GM19395 (cell line): ENCODE data around the gene CTR9.

Experiments
- ATAC-seq: cut with Tn5 transposase; IDR thresholded peaks from one replicate; pipeline ENCODE4 v1.9.1; 2021; ENCODE audit warnings: mild to moderate bottlenecking, moderate library complexity; ENCODE audit not compliant: unreplicated experiment

Gene CTR9

DNA sequence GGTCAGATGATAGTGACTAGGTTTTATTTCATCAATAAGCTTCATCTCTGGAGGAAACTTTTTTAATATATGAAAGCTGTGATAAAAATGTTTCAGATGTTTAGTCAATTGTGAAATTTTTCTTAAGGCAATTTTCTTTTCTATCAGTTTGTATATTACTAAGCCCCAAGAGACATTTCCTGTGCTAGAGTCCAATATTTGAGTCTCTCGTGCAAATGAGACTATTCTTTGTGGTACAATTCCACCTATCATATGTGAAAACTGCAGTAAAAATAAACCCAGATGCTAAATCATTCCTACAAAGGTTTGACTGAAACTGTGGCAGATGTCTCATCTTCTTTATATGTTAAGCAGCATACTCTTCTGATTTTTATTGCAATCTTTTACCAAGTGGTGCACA is 28.0 kb downstream of the CTR9 start:
- no peak for ATAC-seq

DNA sequence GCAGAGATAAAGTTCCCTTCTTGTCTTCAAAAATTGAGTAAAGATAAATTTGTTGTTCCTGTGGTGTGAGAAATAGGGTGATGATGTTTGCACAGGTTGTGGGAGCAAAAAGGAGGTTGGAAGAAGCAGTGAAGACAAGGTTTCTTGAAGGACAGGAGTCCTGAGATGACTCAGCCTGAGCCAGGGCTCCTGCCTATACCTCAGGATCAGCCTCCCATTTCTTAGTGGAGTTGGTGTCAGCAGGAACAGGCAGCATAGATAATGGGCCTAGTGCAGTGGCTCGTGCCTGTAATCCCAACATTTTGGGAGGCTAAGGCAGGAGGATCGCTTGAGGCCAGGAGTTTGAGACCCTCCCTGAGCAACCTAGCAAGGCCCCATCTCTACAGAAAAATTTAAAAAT is 29.0 kb downstream of the CTR9 start:
- no peak for ATAC-seq

DNA sequence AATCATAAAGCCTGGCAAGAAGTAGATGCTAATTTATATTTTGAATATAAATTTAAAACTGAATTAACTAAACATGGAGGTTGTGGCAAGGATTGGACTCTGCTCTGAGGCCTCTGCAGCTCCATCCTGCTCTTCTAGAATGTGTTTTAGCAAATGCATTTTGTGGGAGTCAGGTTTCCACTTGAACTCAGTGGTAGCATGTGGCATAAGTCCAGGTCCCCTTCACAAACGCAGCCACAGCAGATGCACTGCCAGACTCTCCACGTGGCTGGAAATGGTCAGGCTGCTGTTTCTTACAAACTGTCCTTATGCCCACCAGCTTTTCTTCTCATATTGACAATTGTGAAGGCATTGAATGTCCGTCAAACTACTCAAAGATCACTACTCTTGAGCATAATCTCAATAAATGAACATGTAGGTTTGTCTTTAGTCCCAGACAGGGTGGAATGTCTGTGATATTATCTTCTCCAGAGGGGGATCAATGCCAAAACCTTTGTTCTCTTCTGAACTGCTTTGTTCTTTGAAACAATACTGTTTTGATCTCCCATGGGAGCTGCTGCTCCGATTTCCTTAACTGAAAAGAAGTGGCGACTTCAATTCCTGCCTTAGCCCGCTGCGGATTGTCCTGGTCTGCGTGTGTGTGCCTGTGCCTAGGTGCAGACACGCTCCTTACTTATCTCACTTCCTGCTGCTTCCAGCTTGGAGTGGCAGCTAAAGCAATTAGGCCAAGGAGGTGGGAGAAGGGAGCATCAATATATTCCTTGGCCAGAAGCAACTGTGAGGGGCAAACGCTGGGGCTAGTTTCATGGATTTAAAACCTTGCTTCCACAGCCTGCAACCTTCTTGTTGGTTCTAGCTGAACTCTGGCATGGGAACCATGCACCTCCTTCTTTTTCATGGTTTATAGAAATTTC is 33.4 kb downstream of the CTR9 start:
- ATAC-seq, result no peak

DNA sequence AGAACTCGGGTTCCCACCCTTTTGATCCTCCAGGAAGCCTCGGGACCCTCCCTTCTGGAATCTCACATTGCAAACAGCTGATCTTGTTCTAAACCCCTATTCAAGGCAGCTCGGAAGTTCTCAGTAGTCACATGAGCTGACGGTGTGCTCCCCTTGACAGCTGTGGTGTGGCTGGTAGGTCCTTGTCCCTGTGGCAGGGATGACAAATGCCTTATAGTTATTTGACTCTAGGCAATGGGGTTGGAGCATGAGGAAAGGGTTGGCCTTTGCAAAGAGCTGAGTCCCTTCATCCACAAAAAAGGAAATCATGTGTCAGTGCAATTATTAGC is 34.1 kb downstream of the CTR9 start:
- no peak for ATAC-seq

DNA sequence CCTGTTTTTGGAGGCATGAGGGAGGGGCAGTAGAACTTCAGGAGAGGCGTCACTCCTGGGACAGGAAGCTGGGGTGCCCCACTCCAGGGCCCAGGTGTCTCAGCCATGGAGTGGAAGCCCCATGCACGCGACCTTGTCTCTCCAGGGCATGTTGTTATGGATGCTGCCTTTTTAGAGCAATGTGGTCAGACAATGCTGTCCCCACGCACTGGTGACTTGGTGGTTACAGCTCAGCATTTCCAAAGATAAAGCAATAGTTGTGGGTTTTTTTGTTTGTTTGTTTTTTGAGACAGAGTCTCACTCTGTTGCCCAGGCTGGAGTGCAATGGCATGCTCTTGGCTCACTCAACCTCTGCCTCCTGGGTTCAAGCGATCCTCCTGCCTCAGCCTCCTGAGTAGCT is 35.4 kb downstream of the CTR9 start:
- ATAC-seq, result no peak

DNA sequence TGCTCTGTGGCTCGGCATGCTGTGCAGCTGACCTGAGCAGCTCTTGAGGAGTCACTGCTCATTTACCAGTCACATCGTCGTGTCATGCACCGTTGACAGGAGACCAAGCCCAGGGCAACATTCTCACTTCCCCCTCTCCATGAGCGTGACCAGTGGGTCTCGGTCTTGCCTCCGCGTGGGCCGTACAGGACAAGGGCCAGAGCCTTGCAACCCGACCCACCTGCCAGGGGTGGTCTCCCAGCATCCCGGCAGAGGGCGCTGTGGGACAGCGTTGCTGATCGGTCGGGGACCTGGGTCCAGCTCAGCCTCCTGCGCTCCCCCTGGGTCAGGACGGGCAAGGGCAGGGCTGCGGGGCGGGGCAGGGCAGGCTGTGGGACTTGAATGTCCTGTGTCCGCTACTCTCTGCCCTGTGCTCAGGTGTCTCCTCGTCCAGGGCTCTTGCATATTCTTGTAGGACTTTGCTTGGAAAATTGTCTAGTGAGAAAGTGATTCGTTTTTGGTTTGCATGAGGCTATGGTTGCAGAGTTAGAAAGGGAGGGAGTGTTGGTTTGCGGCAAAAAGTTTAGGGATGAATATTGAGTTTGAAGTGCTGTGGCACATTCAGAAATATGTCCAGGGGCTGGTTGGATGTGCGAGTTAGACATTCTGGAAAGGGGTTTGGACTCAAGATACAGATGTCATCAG is 41.5 kb downstream of the CTR9 start:
- ATAC-seq, result peak; percentile 89

DNA sequence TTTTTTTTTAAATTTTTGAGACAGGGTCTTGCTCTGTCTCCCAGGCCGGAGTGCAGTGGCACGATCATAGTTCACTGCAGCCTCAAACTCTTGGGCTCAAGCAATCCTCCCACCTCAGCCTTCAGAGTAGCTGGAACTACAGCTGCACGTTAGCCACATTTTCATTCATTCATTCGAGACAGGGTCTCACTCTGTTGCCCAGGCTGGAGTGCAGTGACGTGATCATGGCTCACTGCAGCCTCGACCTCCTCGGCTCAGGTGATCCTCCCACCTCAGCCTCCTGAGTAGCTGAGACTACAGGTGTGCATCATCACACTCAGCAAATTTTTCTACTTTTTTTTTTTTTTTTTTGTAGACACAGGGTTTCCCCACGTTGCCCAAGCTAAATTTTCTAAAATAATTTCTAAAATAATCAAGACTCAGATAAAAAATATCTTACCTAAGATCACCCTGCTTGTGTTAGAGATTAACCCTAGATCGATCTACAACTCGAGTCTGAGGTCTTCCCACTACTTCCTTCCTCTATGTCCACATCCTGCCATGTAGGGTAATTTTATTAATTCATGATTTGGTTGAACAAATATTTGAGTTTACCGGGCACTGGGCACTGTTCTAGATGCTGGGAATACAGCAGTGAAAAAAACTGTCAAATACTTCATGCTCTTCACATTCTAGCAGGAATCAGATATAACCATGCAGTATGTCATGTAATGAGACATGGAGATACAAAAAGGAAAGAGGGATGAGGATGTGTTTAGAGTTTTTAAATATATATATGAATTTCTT is 42.6 kb downstream of the CTR9 start:
- no peak for ATAC-seq

DNA sequence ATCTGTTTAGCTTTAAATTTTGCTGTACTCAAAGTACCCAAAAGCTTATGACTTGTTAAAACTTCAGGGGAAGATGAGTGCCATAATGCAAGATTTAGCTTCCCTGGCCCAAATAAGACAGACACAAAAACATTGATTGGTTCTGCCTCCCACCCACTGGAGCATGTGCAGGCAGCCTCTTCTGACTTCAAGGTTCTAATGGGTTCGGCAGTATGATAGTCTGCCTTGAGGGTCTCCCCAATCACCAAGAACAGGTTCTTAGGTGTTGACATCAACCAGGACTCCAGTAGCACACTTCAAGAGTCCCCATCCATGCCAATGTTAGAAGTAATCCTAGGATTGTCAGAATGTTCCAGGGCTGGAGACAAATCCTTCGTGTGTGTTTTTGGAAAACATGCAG is 45.1 kb downstream of the CTR9 start:
- ATAC-seq, result no peak

DNA sequence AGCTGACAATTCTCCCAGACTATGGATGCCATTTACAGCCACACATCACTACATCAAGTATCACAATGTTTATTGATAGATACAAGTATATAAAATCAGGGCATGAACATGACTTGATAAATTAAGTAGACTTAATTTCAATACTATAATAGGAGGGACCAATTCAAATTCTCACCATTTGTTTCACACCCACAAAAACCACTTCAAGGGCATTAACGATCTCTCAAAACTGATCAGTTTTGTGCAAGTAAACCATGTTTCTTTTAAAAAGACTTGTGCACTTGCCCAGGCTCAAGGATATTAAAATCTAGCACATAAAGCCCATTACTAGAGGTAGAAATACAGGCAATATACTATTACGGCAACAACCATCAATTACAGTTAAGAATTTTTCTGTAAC is 46.0 kb downstream of the CTR9 start:
- no peak for ATAC-seq

DNA sequence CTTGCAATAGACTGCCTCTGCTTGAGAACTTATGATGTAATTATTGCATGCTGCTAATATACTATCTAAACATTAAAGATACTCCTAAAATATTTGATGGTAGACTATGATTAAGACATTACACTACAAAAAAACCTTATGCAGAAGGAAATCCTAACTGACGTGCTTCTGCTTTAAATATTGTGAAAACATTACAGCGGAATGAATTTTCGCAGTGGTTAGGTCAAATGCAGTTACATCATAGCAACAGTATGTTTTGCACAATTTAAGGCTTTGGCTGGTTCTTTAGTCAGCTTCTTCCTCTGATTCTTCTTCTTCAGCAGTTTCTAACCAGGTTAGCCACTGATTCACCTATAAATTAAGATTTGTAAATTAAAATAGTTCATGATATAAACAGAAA is 46.5 kb downstream of the CTR9 start:
- ATAC-seq, result no peak

DNA sequence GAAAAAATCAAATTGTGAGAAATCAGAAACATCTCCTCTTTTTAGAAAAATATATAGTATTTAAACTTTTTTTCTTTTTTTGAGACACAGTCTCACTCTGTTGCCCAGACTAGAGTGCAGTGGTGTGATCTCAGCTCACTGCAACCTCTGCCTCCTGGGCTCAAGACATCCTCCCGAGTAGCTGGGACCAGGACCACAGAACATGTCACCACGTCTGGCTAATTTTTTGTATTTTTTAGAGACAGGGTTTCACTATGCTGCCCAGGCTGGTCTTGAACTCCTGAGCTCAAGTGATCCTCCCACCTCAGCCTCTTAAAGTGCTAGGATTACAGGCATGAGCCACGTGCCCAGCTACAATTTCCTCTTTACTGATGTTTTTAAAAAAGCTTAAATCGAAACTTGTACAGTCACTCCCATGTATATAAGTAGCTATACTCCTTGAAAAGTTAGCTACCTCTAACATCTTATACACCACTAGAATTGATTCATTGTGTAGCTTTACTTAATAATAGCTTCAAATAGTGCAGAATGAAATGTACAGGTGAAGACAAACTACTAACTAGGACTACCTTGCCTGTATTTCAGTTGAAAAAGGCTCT is 47.4 kb downstream of the CTR9 start:
- ATAC-seq, result no peak

DNA sequence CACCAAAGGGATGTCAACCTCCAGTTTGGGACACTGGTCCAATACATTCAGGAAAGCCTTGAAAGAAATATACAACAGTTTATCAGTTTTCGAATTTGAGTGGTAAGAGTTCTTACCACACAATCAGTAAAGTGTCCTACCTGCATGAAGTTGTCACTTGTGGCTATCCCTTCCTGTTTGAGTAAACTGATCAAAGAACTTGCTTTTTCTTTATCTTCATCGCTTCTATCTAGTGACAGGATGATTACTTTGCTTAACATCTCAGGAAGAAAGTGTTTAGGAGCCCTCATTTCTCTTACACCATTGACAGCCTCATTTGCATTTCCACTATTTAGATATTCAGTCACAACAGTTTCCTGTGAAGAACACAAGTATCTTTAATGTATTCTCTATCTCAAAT is 49.2 kb downstream of the CTR9 start:
- ATAC-seq, result no peak

DNA sequence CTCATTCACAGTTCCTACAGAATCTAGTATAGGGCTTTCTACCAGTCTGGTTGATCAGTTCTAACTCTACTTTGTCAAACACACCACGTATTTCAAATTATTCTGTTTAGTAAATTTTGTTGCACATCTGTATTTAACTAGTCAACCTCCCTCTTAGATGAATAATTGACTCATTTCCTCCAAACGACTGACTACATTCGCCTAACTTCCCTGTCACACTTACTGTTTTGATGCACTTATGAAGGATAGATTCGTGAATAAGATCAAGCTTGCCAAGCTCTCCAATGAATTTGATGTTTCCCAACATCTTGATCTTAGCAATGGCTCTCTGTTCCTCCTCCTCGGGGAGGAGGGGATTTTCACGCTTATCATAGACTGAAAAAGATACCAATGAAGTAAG is 52.6 kb downstream of the CTR9 start:
- no peak for ATAC-seq

DNA sequence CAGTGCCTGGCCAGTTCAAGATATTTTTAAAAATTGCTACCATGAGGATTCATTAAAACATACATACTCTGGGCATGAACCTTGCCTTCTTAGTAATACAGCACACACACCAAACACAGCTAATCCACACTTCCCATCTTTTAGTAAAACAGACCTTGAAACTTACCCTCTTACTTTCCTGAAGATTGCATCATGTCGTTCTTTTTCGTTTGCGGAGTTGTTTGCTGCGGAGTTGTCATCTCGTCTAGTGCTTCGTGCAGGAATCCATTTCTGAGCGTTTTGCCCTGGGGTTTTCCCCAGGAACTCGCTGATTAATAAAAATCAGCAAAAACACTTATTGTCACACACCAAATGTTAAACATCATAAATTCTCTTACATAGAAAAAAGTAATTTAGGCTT is 54.7 kb downstream of the CTR9 start:
- ATAC-seq, result no peak

DNA sequence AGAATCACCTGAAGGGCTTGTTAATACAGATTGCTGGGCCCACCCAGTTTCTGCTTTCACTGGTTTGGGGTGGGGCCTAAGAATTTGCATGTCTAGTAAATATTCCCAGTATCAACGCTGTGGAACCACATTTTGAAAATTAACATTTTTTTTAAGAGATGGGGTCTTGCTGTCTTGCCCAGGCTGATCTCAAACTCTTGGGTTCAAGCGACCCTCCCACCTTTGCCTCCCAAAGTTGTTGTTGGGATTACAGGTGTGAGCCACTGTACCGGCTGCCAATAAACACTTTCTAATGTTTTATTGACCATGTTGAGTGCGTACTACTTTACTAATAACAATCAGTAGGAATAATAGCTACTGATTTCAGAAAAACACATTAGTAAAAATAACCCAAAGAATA is 55.2 kb downstream of the CTR9 start:
- ATAC-seq, result no peak

DNA sequence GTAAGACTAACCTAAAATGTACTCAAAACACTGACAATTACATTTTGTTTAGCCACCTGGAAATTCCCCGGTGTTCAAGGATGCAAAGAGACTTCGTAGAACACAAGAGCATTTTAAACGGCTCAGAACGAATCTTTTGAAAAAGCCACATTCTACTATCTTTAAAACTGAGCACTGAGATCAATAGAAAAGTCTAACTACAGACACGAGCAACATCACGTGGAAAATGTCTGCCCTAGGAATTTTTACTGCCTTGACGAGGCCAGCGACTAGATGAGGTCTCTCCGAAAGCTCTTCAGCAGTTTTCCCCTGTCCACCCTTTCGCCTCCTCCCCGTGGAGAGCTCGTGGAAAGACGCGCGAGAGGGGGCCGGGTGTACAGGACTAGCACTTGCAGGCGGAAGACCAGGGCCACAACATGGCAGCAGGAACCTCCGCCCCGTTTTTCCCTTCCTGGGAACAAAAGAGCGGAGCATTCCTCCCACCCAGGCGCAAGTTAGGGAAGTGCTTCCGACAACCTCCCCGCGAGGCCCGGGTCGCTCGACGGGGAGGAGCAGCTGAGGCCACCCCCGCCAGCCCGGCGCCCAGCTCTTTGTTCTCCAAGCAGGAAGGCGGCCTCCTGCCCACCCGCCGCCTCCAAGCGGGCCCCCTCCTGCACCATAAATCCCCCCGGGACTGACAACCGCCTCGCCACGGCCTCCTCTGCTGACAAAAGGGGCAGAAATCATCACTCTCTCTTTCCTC is 56.6 kb downstream of the CTR9 start:
- no peak for ATAC-seq

DNA sequence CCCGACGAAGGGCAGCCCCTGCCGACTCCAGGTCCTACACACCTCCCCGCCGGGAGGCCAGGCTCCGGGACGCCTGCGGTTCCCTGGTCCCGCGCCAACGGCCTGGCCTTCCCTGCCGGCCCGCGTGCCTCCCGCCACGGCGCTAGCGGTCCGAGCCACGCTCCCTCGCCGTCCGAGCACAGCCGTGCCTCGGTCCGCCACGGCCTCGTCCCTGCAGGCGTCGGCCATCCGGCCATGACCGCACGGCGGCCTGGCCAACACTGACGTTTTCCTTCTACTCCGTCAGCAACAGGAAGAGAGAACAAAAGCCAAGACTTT is 57.1 kb downstream of the CTR9 start:
- no peak for ATAC-seq

DNA sequence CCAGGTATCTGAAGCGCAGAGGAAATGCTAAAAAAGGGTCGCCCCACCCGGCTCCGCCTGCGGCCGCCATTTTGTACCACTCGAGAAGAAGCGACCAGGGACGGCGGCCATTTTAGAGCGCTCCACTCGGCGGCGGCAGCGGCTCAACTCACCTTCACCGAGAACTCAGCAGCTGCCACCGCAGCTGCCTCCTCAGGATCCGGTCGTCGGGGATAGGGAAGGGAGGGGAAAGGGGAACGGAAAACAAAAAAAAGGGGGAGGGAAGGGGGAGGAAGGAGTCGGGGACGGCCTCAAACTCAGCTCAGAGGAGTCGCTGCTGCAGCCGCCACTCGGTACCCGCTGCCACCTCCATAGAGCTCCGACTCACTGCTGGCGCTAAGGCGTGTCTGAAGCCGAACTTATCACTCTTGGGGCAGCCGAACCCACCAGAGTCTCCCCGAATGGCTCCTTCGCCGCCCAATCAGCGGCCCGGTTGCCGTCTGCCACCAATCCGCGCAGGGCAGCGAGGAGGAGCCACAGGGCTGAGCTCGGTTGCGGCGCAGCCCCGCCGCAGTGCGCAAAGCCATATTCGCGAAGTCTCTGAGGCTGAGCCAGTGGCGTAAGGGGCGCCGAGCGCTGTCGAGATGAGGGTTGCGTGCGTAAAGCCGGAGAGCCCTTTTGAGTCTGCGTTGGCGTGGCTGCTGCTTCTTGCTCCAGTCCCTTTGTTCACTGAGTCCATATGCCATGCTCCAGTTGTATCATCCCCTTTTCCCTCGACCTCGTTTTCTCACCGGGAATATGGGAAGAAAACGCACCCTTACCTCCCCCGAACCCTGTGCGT is 57.7 kb downstream of the CTR9 start, which contains the start of gene EIF4G2:
Gene EIF4G2, minus strand, starts transcription at position 374 of the 820 bp plus-strand sequence.
- ATAC-seq, result peak; percentile 92

DNA sequence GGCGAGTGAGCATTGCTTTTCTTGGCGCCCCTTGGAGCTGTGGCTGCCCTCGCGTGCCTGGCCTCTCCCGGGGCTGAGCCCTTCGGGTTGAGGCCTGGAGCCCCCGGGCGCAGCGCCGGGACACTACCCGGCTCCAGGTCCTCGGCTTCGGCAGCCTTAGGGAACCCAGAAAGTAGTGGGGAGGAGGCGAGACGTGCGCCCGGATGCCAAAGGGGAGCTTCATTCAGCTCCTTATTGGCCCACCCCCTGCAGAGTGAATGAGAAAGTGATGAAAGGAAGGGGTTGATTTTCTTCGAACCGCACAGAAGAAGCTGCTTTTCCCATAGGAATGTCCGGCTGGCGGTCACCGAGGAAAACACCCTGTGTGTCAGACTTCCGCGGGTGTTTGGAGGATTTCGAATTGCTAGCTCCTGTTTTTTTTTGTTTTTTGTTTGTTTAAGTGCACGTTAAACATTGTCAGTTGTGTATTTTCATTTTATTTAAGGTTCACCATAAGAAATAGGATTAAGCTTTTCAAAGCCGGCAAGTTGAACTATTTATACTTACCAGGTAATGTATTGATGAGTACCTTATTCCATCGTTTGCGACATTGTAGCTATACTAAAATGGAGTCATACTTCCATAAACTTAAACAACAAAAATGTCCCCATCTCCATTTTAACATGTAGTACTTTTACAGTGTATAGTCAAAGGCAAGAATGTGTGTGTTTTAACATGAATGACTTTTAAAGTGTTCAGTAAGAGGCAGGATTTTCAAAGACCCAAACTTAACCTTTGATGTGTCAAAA is 58.5 kb downstream of the CTR9 start:
- peak; percentile 34 for ATAC-seq
